GM12878 (cell line): ENCODE data around the gene ECHDC1. TPM values are rescaled to one million over a fixed set of nuclear protein-coding genes. Genes with fewer than 3 reads are reported as not detected.
A peak's percentile ranks its signal among the peaks of the same experiment; 100 is the strongest.

Experiments
- BCL11A ChIP-seq: IDR thresholded peaks from 2 replicates; pipeline ENCODE4 v1.6.1; 2011; ENCODE audit warnings: low read depth, low read length
- CHD4 ChIP-seq: fragments of 200-600 bp; sonication (generic); IDR thresholded peaks from 2 replicates; pipeline ENCODE4 v1.6.1; 2016; ENCODE audit warnings: mild to moderate bottlenecking
- CUX1 ChIP-seq: IDR thresholded peaks from 2 replicates; pipeline ENCODE4 v1.6.1; 2012; ENCODE audit warnings: improper control_type of control experiment, low read depth, low read length; ENCODE audit not compliant: insufficient replicate concordance
- ESRRA ChIP-seq: IDR thresholded peaks from 2 replicates; pipeline ENCODE4 v1.6.1; 2012; ENCODE audit warnings: mild to moderate bottlenecking, low read length, improper control_type of control experiment
- GATAD2B ChIP-seq: fragments of 450-650 bp; conservative IDR thresholded peaks from 2 replicates; pipeline ENCODE4 v1.6.1; 2017; ENCODE audit warnings: low read depth, mild to moderate bottlenecking, moderate library complexity
- JUNB ChIP-seq: IDR thresholded peaks from 2 replicates; pipeline ENCODE4 v1.6.1; 2016; ENCODE audit warnings: antibody characterized with exemption, mild to moderate bottlenecking
- JUND ChIP-seq: IDR thresholded peaks from 2 replicates; pipeline ENCODE4 v1.6.1; 2012; ENCODE audit warnings: low read depth, mild to moderate bottlenecking, low read length, improper control_type of control experiment, moderate library complexity
- NFYB ChIP-seq: IDR thresholded peaks from 2 replicates; pipeline ENCODE4 v1.6.1; 2011; ENCODE audit warnings: low read depth, mild to moderate bottlenecking, low read length, improper control_type of control experiment, moderate library complexity; ENCODE audit not compliant: insufficient read depth
- PAX8 ChIP-seq: fragments of 450-650 bp; IDR thresholded peaks from 2 replicates; pipeline ENCODE4 v1.6.1; 2017; ENCODE audit warnings: mild to moderate bottlenecking, moderate library complexity
- PKNOX1 ChIP-seq: fragments of 450-650 bp; IDR thresholded peaks from 2 replicates; pipeline ENCODE4 v1.6.1; 2016; ENCODE audit warnings: mild to moderate bottlenecking
- RUNX3 ChIP-seq: IDR thresholded peaks from 2 replicates; pipeline ENCODE4 v1.6.1; 2012; ENCODE audit warnings: low read length, inconsistent platforms
- SKIL ChIP-seq: fragments of 450-650 bp; IDR thresholded peaks from 2 replicates; pipeline ENCODE4 v1.6.1; 2017; ENCODE audit warnings: mild to moderate bottlenecking, low read depth, inconsistent platforms; ENCODE audit not compliant: poor library complexity, severe bottlenecking
- SMAD1 ChIP-seq: fragments of 450-650 bp; IDR thresholded peaks from 2 replicates; pipeline ENCODE4 v1.6.1; 2018; ENCODE audit warnings: mild to moderate bottlenecking, low read depth; ENCODE audit not compliant: partially characterized antibody
- SP1 ChIP-seq: IDR thresholded peaks from one replicate; pipeline ENCODE4 v1.6.1; 2011; ENCODE audit warnings: low read depth, low read length
- SRF ChIP-seq, 2 experiments: IDR thresholded peaks; 2 replicates each; pipeline ENCODE4 v1.6.1; 2011; ENCODE audit warnings: low read depth in 2 of 2, low read length in 2 of 2, mild to moderate bottlenecking in 1 of 2, moderate library complexity in 1 of 2
- ZNF207 ChIP-seq: fragments of 450-650 bp; IDR thresholded peaks from 2 replicates; pipeline ENCODE4 v1.6.1; 2014; ENCODE audit warnings: antibody characterized with exemption, mild to moderate bottlenecking, borderline replicate concordance
- ZNF592 ChIP-seq: fragments of 450-650 bp; IDR thresholded peaks from 2 replicates; pipeline ENCODE4 v1.6.1; 2017; ENCODE audit warnings: mild to moderate bottlenecking, moderate library complexity
- polyA plus RNA-seq, 11 experiments: library from polyadenylated mRNA; depleted of rRNA in 4 of 11; unstranded in 6 of 11; stranded (reverse) in 5 of 11; fragments of >200 nt; fragmentation: Nextera tagmentation in 4 of 11; fragmentation: Illumina TruSeq in 1 of 11; extraction: Ambion mirVana in 4 of 11; extraction: Trizol in 1 of 11; gene quantifications; 1 replicate in 1 of 11; 2 replicates in 10 of 11; pipeline versions ENCODE4 v1.2.1 to v1.2.3, GENCODE V29; 2011 to 2016; ENCODE audit warnings: inconsistent platforms in 2 of 11, missing spikeins in 2 of 11, low read depth in 1 of 11
- total RNA-seq, 4 experiments: library from RNA; depleted of rRNA in 3 of 4; stranded (reverse); fragments of >200 nt in 3 of 4; fragmentation: Illumina TruSeq in 1 of 4; extraction: Trizol in 1 of 4; gene quantifications; 2 replicates each; pipeline versions ENCODE4 v1.2.1 to v1.2.3, GENCODE V29; 2013 to 2021

The ECHDC1 gene
- total and polyA plus RNA-seq, 10 of the 15 experiments (the other 5 are each of a cell fraction or from before 2014, with no cell fraction given): 46.2 to 111 (median 70.7) TPM

GRCh38 chr6:127342946-127343808, at the start of gene ECHDC1 (continued):
- peak in 1 of 2 experiments; percentile 58; a peak in 2 of 4 replicates for TF ChIP-seq SRF (IDR thresholded peaks at IDR 0.05; ENCODE audit: low read depth in 2 of 2, low read length in 2 of 2)
- TF ChIP-seq ZNF592: no peak
- TF ChIP-seq CUX1: no peak
- no peak for TF ChIP-seq BCL11A
- no peak for TF ChIP-seq SMAD1
- no peak for TF ChIP-seq JUND
- peak; percentile 45 for TF ChIP-seq RUNX3
- TF ChIP-seq GATAD2B: peak; percentile 82; the same call in 1 of the 2 replicates
- TF ChIP-seq JUNB: no peak
- TF ChIP-seq SKIL: no peak
- no peak for TF ChIP-seq PAX8
- no peak for TF ChIP-seq ZNF207
- no peak; the same call in 1 of the 2 replicates for TF ChIP-seq PKNOX1
- no peak for TF ChIP-seq NFYB
- no peak for TF ChIP-seq ESRRA
- no peak for TF ChIP-seq CHD4
- no peak for TF ChIP-seq SP1
